ENCODE results near the gene FAM199X. TPM values are rescaled to one million over a fixed set of nuclear protein-coding genes. Genes with fewer than 3 reads are reported as not detected.

Gene FAM199X
- total RNA-seq, result 13.7 and 16.7 TPM in 2 replicates

GRCh38 chrX:104165894-104166734, at the start of gene FAM199X:
FAM199X (plus strand) TSS chrX:104166453; CDS start chrX:104166786, 333 bp downstream.

GRCh38 chrX:104156630-104157529, 9.4 kb upstream of the FAM199X start, which contains the start of gene SLC25A53:
SLC25A53 (minus strand) TSS chrX:104157009; CDS start chrX:104105257, 51,752 bp downstream.

Other genes with a start within 250 kb of the FAM199X start
- gene TMSB15B, start 203.8 kb upstream of the FAM199X start, total RNA-seq, result 3.0 and 9.9 TPM in 2 replicates
- gene H2BW1, start 152.7 kb upstream of the FAM199X start, total RNA-seq, result not detected in 2 replicates
- under 0.01 TPM in 1 of 2 replicates, not detected in the other for gene H2BW2, start 126.5 kb upstream of the FAM199X start, total RNA-seq
- 2.5 and 3.8 TPM in 2 replicates for gene TMSB15C, start 90.2 kb upstream of the FAM199X start, total RNA-seq
- 0.33 TPM in 1 of 2 replicates, not detected in the other for gene ZCCHC18, start 53.9 kb upstream of the FAM199X start, total RNA-seq
- 12.7 and 17.0 TPM in 2 replicates for gene SLC25A53, start 9.4 kb upstream of the FAM199X start, total RNA-seq
- not detected in 2 replicates for gene ESX1, start 88.5 kb downstream of the FAM199X start, total RNA-seq